Neuronal stem cell (in vitro differentiated cells): ENCODE data around the gene TMCO4.
A peak's percentile ranks its signal among the peaks of the same experiment; 100 is the strongest.

ENCODE experiments used
- DNase-seq: peaks from one replicate; pipeline ENCODE4 v3.0.0-alpha.2; 2013; ENCODE audit warnings: low spot score
- H2AFZ ChIP-seq: one replicate; pipeline ENCODE4 v1.6.1; 2013; ENCODE audit warnings: mild to moderate bottlenecking, low read length, inconsistent platforms
- H2AK5ac ChIP-seq: 2 replicates; pipeline ENCODE4 v1.6.1; 2013; ENCODE audit warnings: low read depth, mild to moderate bottlenecking, inconsistent platforms, low read length, moderate library complexity, mixed read lengths
- H2BK120ac ChIP-seq: 2 replicates; pipeline ENCODE4 v1.6.1; 2013; ENCODE audit warnings: low read depth, mild to moderate bottlenecking, inconsistent platforms, low read length, moderate library complexity, mixed read lengths
- H2BK12ac ChIP-seq: one replicate; pipeline ENCODE4 v1.6.1; 2013; ENCODE audit warnings: low read length, inconsistent platforms
- H2BK15ac ChIP-seq: 2 replicates; pipeline ENCODE4 v1.6.1; 2013; ENCODE audit warnings: mild to moderate bottlenecking, low read length, inconsistent platforms, mixed read lengths
- H2BK5ac ChIP-seq: one replicate; pipeline ENCODE4 v1.6.1; 2013; ENCODE audit warnings: inconsistent platforms, mild to moderate bottlenecking, low read length, moderate library complexity
- H3K14ac ChIP-seq: one replicate; pipeline ENCODE4 v1.6.1; 2013; ENCODE audit warnings: low read length, inconsistent platforms
- H3K18ac ChIP-seq: 2 replicates; pipeline ENCODE4 v1.6.1; 2013; ENCODE audit warnings: low read length, inconsistent platforms
- H3K23ac ChIP-seq: 2 replicates; pipeline ENCODE4 v1.6.1; 2013; ENCODE audit warnings: low read depth, mild to moderate bottlenecking, mixed read lengths, low read length, inconsistent platforms; ENCODE audit not compliant: poor library complexity
- H3K27ac ChIP-seq: replicated peaks from 3 replicates; pipeline ENCODE4 v1.5.1; 2013; ENCODE audit warnings: low read length, inconsistent platforms
- H3K27me3 ChIP-seq, 3 experiments: 2 replicates each; pipeline ENCODE4 v1.6.1; 2013; ENCODE audit warnings: low read length in 3 of 3, mild to moderate bottlenecking in 2 of 3, inconsistent platforms in 1 of 3, low read depth in 1 of 3, mixed read lengths in 1 of 3, moderate library complexity in 1 of 3; ENCODE audit not compliant: control insufficient read depth in 3 of 3, insufficient read depth in 3 of 3
- H3K36me3 ChIP-seq, 2 donors: replicated peaks in 1 of 2; 2 replicates each; pipeline ENCODE4 v1.6.1; 2013; ENCODE audit warnings: low read length in 2 of 2; ENCODE audit not compliant: control insufficient read depth in 2 of 2, insufficient read depth in 2 of 2
- H3K4ac ChIP-seq: 2 replicates; pipeline ENCODE4 v1.6.1; 2013; ENCODE audit warnings: inconsistent platforms, mild to moderate bottlenecking, low read length, moderate library complexity
- H3K4me1 ChIP-seq, 2 donors: 1 replicate in 1 of 2; 2 replicates in 1 of 2; pipeline ENCODE4 v1.6.1; 2013; ENCODE audit warnings: low read length in 2 of 2, low read depth in 1 of 2; ENCODE audit not compliant: control insufficient read depth in 2 of 2, insufficient read depth in 1 of 2
- H3K4me2 ChIP-seq: one replicate; pipeline ENCODE4 v1.6.1; 2013; ENCODE audit warnings: mild to moderate bottlenecking, low read length, inconsistent platforms; ENCODE audit not compliant: insufficient read depth, poor library complexity, severe bottlenecking
- H3K4me3 ChIP-seq, 2 donors: 2 replicates each; pipeline ENCODE4 v1.5.1; 2013; ENCODE audit warnings: low read length in 2 of 2, mild to moderate bottlenecking in 2 of 2, inconsistent platforms in 1 of 2, moderate library complexity in 1 of 2
- H3K79me1 ChIP-seq: one replicate; pipeline ENCODE4 v1.6.1; 2013; ENCODE audit warnings: low read depth, mild to moderate bottlenecking, inconsistent platforms, low read length, moderate library complexity
- H3K9ac ChIP-seq: one replicate; pipeline ENCODE4 v1.6.1; 2013; ENCODE audit warnings: mild to moderate bottlenecking, low read depth, low read length, inconsistent platforms; ENCODE audit not compliant: poor library complexity
- H3K9me3 ChIP-seq, 2 donors: replicated peaks in 1 of 2; 2 replicates each; pipeline versions ENCODE3 to v1.6.1; 2013; ENCODE audit warnings: low read length in 2 of 2, mild to moderate bottlenecking in 2 of 2, inconsistent platforms in 1 of 2, low read depth in 1 of 2, mixed read lengths in 1 of 2, moderate library complexity in 1 of 2; ENCODE audit not compliant: control insufficient read depth in 2 of 2, insufficient read depth in 1 of 2
- H4K8ac ChIP-seq: one replicate; pipeline ENCODE4 v1.6.1; 2013; ENCODE audit warnings: low read depth, mild to moderate bottlenecking, inconsistent platforms, low read length, moderate library complexity
- H4K91ac ChIP-seq: one replicate; pipeline ENCODE4 v1.6.1; 2013; ENCODE audit warnings: low read length, low read depth, mild to moderate bottlenecking, inconsistent platforms; ENCODE audit not compliant: poor library complexity
- WGBS, 2 donors: extraction: QIAGEN DNeasy Blood & Tissue Kit; methylation state at CpG; one replicate each; pipeline ENCODE4 v1.1.7; 2013; ENCODE audit warnings: missing lambda C conversion rate in 2 of 2, mixed read lengths in 1 of 2; ENCODE audit not compliant: insufficient read length in 2 of 2, insufficient replicate concordance in 1 of 2; ENCODE audit errors: extremely low coverage in 2 of 2; 5-methylcytosine and 5-hydroxymethylcytosine counted together

The TMCO4 gene

DNA sequence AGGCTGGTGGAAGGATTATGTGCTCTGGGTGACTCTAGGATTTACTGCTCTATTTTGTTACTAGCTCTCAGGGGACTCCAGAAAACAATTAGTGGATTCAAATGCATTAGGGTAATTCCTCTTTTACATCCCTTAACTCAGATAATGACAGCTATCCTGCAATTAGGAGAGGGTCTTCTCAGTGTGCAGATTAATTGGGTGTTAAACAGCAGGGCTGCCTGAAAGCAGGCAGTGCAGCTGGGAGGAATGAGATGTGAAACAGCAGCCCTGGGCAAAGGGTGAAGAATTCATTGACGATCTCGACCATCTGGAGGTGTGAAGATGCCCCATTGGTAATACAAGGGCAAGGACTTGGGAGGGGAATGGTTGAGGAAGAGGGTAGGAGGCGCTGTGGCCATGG, 68.9 kb downstream of the TMCO4 start:
- Histone ChIP-seq H4K8ac (no peak overlapping the region), H3K9me3 (peaks cover 6 to 8% of the 10 kb centered on the region in 2 donors), H3K4me2 (no peak overlapping the region), H3K4me3 (no peak overlapping the region), H3K14ac (no peak overlapping the region), H2BK120ac (no peak overlapping the region), H3K27ac (peak overlapping the region; percentile 84), H3K79me1 (no peaks in the 10 kb centered on the region), H3K27me3 (peaks cover 0 to 66% (median 0%) of the 10 kb centered on the region in 3 experiments), H3K36me3 (no peaks in the 10 kb centered on the region), H2AK5ac (no peak overlapping the region), H3K18ac (no peak overlapping the region), H3K9ac (no peak overlapping the region), H2BK5ac (no peak overlapping the region), H3K4ac (no peak overlapping the region), H3K23ac (no peak overlapping the region), H2AFZ (no peak overlapping the region), H2BK15ac (no peak overlapping the region), H3K4me1 (peaks cover 0 to 13% of the 10 kb centered on the region in 2 donors), H4K91ac (no peak overlapping the region), H2BK12ac (no peak overlapping the region)
- DNase-seq: peak; percentile 29
- WGBS, 2 donors: no CpG with 5 or more reads among the region's 3 CpGs

DNA sequence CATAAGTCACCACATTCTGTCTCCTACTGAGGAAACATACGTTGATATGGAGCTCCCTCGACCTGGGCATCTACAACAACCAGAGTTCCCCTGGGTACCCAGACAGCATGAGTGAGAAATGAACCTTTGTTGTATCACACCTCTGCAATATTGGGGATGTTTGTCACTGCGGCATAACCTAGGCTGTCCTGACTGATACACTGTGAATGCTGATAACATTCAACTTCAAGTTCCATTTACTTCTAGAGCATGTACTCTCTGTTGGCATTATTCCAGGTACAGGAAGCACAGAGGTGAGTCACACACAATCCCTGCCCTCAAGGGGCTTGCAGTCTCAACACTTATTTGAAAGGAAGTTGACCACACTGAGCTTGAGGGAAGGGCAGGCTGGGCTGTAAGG, 69.5 kb downstream of the TMCO4 start:
- H3K36me3 ChIP-seq: no peaks in the 10 kb centered on the region
- DNase-seq: no peak
- no peak overlapping the region for H2AK5ac ChIP-seq
- no peak overlapping the region for H3K14ac ChIP-seq
- no CpG with 5 or more reads among the region's 3 CpGs for WGBS, 2 donors
- H3K4me1 ChIP-seq: peaks cover 0 to 13% of the 10 kb centered on the region in 2 donors
- H4K91ac ChIP-seq: no peak overlapping the region
- H3K4ac ChIP-seq: no peak overlapping the region
- H3K27ac ChIP-seq: peak overlapping the region; percentile 84
- H3K27me3 ChIP-seq: peaks cover 0 to 66% (median 0%) of the 10 kb centered on the region in 3 experiments
- H3K79me1 ChIP-seq: no peaks in the 10 kb centered on the region
- H4K8ac ChIP-seq: no peak overlapping the region
- H3K9ac ChIP-seq: no peak overlapping the region
- H2BK15ac ChIP-seq: no peak overlapping the region
- H2AFZ ChIP-seq: no peak overlapping the region
- H3K4me3 ChIP-seq: no peak overlapping the region
- H3K9me3 ChIP-seq: peaks cover 6 to 8% of the 10 kb centered on the region in 2 donors
- H3K4me2 ChIP-seq: no peak overlapping the region
- no peak overlapping the region for H2BK12ac ChIP-seq
- no peak overlapping the region for H3K23ac ChIP-seq
- H2BK120ac ChIP-seq: no peak overlapping the region
- H3K18ac ChIP-seq: no peak overlapping the region
- H2BK5ac ChIP-seq: no peak overlapping the region

DNA sequence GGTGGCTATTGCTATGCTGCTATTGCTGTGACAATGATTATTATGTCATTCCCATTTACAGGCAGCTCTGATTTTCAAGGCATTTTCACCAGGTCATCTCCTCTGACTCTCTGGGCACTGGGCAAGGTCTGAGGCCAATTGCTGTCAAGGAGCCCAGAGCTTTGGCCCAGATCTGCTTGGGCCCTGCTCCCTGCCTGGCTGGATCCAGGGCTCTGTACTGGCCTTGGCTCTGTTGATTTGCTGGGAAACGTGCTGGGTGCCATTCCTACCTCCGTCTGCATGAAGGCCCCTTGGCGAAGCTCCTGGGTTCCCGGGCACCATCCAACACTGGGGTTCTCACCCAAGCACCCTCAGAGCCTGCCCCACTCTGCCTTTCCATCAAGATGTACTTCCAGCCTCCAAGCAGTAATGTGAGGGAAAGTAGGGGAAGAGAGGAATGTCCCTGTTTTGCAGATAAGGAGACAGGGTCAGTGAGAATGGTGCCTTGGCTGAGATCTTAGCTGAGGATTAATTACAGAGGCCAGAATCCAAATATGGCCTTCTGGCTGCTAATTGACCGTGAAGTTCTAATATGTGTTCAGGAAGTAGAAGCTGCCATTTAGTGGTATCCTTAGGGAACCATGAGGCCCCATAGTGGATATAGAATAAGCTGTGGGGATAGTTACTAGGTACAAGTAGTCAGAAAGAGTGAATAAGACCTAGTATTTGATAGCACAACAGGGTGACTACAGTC, 71.1 kb downstream of the TMCO4 start:
- H3K23ac ChIP-seq: no peak overlapping the region
- no peak overlapping the region for H3K27ac ChIP-seq
- H2BK15ac ChIP-seq: no peak overlapping the region
- no peak overlapping the region for H3K4me2 ChIP-seq
- no peaks in the 10 kb centered on the region for H3K79me1 ChIP-seq
- H4K8ac ChIP-seq: no peak overlapping the region
- H2AK5ac ChIP-seq: no peak overlapping the region
- H3K36me3 ChIP-seq: no peaks in the 10 kb centered on the region
- no peak overlapping the region for H3K9ac ChIP-seq
- H4K91ac ChIP-seq: no peak overlapping the region
- H3K4me1 ChIP-seq: peaks cover 0 to 11% of the 10 kb centered on the region in 2 donors
- H3K27me3 ChIP-seq: peaks cover 0 to 60% (median 0%) of the 10 kb centered on the region in 3 experiments
- H2BK120ac ChIP-seq: peak overlapping the region; percentile 57
- no CpG with 5 or more reads among the region's 5 CpGs for WGBS, 2 donors
- H2BK5ac ChIP-seq: no peak overlapping the region
- no peak overlapping the region for H3K14ac ChIP-seq
- H2BK12ac ChIP-seq: no peak overlapping the region
- peak overlapping the region; percentile 69 for H3K18ac ChIP-seq
- H3K4ac ChIP-seq: no peak overlapping the region
- no peak for DNase-seq
- peaks cover 6 to 8% of the 10 kb centered on the region in 2 donors for H3K9me3 ChIP-seq
- no peak overlapping the region for H3K4me3 ChIP-seq
- no peak overlapping the region for H2AFZ ChIP-seq

- H3K4ac ChIP-seq: no peak overlapping the region
- no peak overlapping the region for H2AFZ ChIP-seq
- no peaks in the 10 kb centered on the region for H3K36me3 ChIP-seq
- H2BK120ac ChIP-seq: no peak overlapping the region
- H3K27me3 ChIP-seq: peaks cover 0 to 62% (median 0%) of the 10 kb centered on the region in 3 experiments
- peaks cover 6 to 8% of the 10 kb centered on the region in 2 donors for H3K9me3 ChIP-seq
- no peak for DNase-seq
- no peak overlapping the region for H3K4me3 ChIP-seq
- H3K14ac ChIP-seq: peak overlapping the region; percentile 77
- peak overlapping the region; percentile 56 for H2BK15ac ChIP-seq
- H3K79me1 ChIP-seq: no peaks in the 10 kb centered on the region
- H3K27ac ChIP-seq: no peak overlapping the region
- H2BK5ac ChIP-seq: no peak overlapping the region
- H3K4me1 ChIP-seq: peaks cover 0 to 5% of the 10 kb centered on the region in 2 donors
- H3K4me2 ChIP-seq: no peak overlapping the region
- no peak overlapping the region for H3K9ac ChIP-seq
- H2BK12ac ChIP-seq: no peak overlapping the region
- no peak overlapping the region for H4K91ac ChIP-seq
- WGBS, 2 donors: no CpG with 5 or more reads among the region's 9 CpGs
- no peak overlapping the region for H4K8ac ChIP-seq
- H2AK5ac ChIP-seq: peak overlapping the region; percentile 89
- H3K23ac ChIP-seq: no peak overlapping the region
- peak overlapping the region; percentile 61 for H3K18ac ChIP-seq
These were observed 74.1 kb downstream of the TMCO4 start for GRCh38 chr1:19725606-19726005.
